Immature natural killer cell (primary cell): ENCODE measurements around the gene PRTFDC1. TPM values are rescaled to one million over a fixed set of nuclear protein-coding genes. Genes with fewer than 3 reads are reported as not detected.
A peak's percentile ranks its signal among the peaks of the same experiment; 100 is the strongest.
"Not testable (repeated sequence)": the region's sequence is repeated elsewhere in the genome, so short reads cannot be mapped to it uniquely, and the experiment has no call there.

ENCODE experiments used
- DNase-seq, 3 donors: peaks; one replicate each; pipeline ENCODE4 v3.0.0; 2022; ENCODE audit warnings: mixed read lengths in 1 of 3
- H3K27ac Mint-ChIP-seq, 6 donors: one replicate each; pipeline ENCODE4 v1.8.0; 2020; ENCODE audit warnings: mixed read lengths in 6 of 6, mild to moderate bottlenecking in 5 of 6, inconsistent platforms in 4 of 6, moderate library complexity in 3 of 6
- H3K27me3 Mint-ChIP-seq, 3 donors: one replicate each; pipeline ENCODE4 v1.8.0; 2020 to 2021; ENCODE audit warnings: low read depth in 3 of 3, mild to moderate bottlenecking in 3 of 3, mixed read lengths in 3 of 3, moderate library complexity in 3 of 3, inconsistent platforms in 1 of 3
- H3K36me3 Mint-ChIP-seq, 3 donors: one replicate each; pipeline ENCODE4 v1.8.0; 2020; ENCODE audit warnings: mixed read lengths in 3 of 3, inconsistent platforms in 2 of 3, mild to moderate bottlenecking in 2 of 3
- H3K4me1 Mint-ChIP-seq, 2 donors: one replicate each; pipeline ENCODE4 v1.8.0; 2020; ENCODE audit warnings: inconsistent platforms in 2 of 2, mild to moderate bottlenecking in 2 of 2, mixed read lengths in 2 of 2, moderate library complexity in 1 of 2
- H3K4me3 Mint-ChIP-seq, 5 donors: one replicate each; pipeline ENCODE4 v1.8.0; 2020; ENCODE audit warnings: mild to moderate bottlenecking in 5 of 5, mixed read lengths in 5 of 5, inconsistent platforms in 3 of 5, moderate library complexity in 3 of 5
- H3K9me3 Mint-ChIP-seq, 6 donors: one replicate each; pipeline ENCODE4 v1.8.0; 2020; ENCODE audit warnings: mild to moderate bottlenecking in 6 of 6, mixed read lengths in 6 of 6, inconsistent platforms in 4 of 6, moderate library complexity in 3 of 6
- polyA plus RNA-seq, 3 donors: library from polyadenylated mRNA; unstranded; fragments of 300-500 nt; fragmentation: Illumina TruSeq; gene quantifications; one replicate each; pipeline ENCODE4 v1.2.3, GENCODE V29; 2021

PRTFDC1 gene
- polyA plus RNA-seq, 3 donors from 2014 or later, result 0.40 to 1.3 TPM; not detected in 1

DNA sequence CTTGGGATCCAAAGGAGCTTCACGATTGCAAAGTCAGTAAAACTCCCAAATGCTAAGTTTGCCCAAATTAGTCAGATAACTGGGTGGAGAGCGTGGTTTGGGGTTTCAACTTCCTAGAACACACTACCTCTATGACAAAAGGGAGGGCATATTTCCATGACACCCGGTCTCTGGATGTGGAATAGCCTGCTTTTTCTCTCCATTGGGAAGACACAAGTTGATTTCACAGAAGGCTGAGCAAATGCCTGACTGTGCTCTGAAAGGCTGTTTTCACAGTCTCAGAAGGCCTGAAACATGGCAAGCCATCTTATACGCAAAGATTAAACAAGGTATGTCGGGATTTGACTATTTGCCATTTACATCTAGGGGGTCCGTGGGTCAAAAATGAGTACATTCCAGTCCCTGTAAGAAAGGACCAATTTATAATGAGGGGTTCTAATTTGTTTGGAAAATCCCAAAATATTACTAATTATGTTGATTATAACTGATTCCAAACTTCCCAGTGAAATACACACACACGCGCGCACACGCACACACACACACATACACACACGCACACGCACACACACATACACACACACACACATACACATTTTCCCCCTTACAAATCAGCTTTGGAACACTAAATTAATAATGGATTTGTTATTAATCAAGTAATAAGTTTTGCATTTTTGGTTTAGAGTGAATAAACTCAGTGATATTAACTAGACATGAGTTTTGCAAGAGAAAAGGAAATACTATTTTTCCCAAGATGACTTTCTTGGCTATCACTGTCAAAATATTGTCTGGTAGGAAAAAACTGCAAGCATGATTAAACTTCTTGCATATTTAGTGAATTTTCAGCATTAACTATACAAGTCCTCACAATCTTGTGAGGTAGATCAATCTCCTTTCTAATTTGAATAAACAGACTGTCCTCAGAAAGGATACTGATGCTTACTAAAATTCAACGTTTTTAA, 105.0 kb downstream of the PRTFDC1 start:
- H3K27ac Mint-ChIP-seq, result no peak overlapping the region
- no peak for DNase-seq
- H3K9me3 Mint-ChIP-seq, result no peaks in the 10 kb centered on the region
- no peaks in the 10 kb centered on the region for H3K4me1 Mint-ChIP-seq
- peaks cover 0 to 3% (median 0%) of the 10 kb centered on the region in 3 donors for H3K36me3 Mint-ChIP-seq
- no peak overlapping the region for H3K4me3 Mint-ChIP-seq
- H3K27me3 Mint-ChIP-seq, result peaks cover 3 to 4% (median 4%) of the 10 kb centered on the region in 3 donors

DNA sequence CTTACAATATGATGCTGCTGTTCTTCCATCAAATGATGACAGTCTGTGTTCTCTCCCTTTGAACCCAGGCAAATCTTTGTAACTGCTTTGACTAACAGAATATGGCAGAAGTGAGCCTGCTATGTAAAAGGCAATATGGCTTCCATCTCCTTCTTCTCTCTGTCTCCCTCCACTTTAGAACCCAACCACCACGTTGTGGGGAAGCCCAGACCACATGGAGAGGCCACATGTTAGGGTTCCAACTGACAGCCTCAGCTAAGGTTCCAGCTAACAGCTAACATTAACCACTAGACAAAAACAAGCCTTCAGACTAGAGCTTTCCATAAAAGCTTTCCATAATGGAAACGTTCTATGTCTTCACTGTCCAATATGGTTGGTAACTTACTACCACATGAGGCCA, 107.7 kb downstream of the PRTFDC1 start:
- Mint-ChIP-seq H3K36me3 (no peaks in the 10 kb centered on the region), H3K27ac (peak overlapping the region in 1 of 6 donors; percentile 43), H3K4me1 (no peaks in the 10 kb centered on the region), H3K27me3 (peaks cover 0 to 4% (median 3%) of the 10 kb centered on the region in 3 donors), H3K9me3 (no peaks in the 10 kb centered on the region), H3K4me3 (no peak overlapping the region)
- no peak for DNase-seq

DNA sequence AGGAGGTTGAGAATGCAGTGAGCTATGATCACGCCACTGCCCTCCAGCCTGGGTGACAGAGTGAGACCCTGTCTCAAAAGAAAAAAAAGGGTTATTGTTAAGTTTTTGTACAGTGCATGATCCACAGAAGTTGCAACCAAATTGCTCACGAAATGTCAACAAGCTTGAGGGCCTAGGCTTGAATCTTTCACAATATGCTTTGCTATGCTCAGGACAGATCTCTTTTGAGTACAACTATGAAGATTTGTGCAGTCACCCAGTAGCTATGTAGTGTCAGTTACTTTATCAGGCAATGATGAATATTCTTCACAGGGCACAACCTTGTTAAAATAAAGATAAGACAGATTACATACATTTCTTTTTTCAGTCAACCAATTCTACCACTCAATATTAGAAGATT, 109.2 kb downstream of the PRTFDC1 start:
- no peak for DNase-seq
- H3K27me3 Mint-ChIP-seq, result peaks cover 0 to 4% (median 2%) of the 10 kb centered on the region in 3 donors

DNA sequence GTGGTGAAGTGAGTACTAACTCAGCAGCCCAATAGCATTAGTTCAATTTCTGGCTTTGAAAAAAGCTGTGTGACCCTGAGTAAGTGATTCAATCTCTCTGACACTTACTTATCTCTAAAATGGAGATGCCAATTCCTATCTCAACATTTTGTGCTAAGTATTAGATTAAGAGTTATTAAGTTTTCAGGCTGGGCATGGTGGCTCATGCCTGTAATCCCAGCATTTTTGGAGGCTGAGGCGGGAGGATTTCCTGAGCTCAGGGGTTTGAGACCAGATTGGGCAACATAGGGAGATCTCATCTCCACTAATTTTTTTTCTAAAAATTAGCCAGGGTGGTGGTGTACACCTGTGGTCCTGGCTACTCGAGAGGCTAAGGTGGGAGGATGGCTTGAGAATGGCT, 109.5 kb downstream of the PRTFDC1 start:
- no peak overlapping the region for H3K4me3 Mint-ChIP-seq
- no peaks in the 10 kb centered on the region for H3K36me3 Mint-ChIP-seq
- H3K9me3 Mint-ChIP-seq, result no peaks in the 10 kb centered on the region
- H3K27ac Mint-ChIP-seq, result no peak overlapping the region
- H3K4me1 Mint-ChIP-seq, result no peaks in the 10 kb centered on the region
- H3K27me3 Mint-ChIP-seq, result peaks cover 0 to 4% (median 0%) of the 10 kb centered on the region in 3 donors
- no peak for DNase-seq

More for the DNA sequence above, 109.2 kb downstream of the PRTFDC1 start:
- no peaks in the 10 kb centered on the region for H3K9me3 Mint-ChIP-seq
- no peaks in the 10 kb centered on the region for H3K36me3 Mint-ChIP-seq
- H3K27ac Mint-ChIP-seq, result no peak overlapping the region
- no peaks in the 10 kb centered on the region for H3K4me1 Mint-ChIP-seq
- no peak overlapping the region for H3K4me3 Mint-ChIP-seq

DNA sequence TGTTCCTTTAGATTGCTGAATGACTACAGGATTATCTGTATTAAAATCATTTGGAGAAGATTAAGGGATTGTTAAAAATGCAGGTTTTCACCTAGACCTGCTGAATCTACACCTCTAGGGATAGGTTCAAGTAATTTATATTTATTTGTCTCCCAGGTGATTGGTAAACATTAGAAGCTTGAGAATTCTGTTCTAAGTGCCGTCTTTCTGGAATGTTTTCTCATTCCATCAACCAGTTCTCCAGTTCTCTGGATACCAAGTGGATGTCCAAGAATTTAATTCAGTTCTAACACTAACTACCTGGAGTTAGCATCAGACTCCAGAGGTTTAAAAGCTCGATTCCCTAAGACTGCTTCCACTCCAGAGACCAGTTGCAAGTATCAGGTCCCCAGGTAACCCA, 110.9 kb downstream of the PRTFDC1 start:
- Mint-ChIP-seq H3K36me3 (no peaks in the 10 kb centered on the region), H3K9me3 (no peaks in the 10 kb centered on the region), H3K4me1 (peaks cover 2 to 4% of the 10 kb centered on the region in 2 donors), H3K27ac (no peak overlapping the region), H3K27me3 (peaks cover 0 to 1% (median 0%) of the 10 kb centered on the region in 3 donors), H3K4me3 (no peak overlapping the region)
- DNase-seq, result no peak

DNA sequence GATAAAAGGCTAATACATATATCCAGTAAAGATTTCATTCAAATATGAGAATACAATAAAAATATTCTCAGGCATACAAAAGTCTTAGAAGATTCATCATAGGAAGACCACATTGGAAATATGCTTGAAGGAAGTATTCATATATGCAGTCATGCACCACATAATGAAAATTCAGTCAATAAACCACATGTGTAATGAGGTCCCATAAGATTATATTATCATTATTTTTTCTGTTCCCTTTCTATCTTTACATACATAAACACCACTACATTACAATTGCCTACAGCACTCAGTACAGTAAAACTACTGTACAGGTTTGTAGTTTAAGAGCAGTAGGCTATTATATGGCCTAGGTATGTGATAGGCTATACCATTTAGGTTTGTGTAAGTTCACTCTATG, 111.6 kb downstream of the PRTFDC1 start:
- Mint-ChIP-seq H3K27ac (no peak overlapping the region), H3K36me3 (no peaks in the 10 kb centered on the region), H3K27me3 (no peaks in the 10 kb centered on the region), H3K4me3 (no peak overlapping the region), H3K4me1 (peaks cover 6 to 11% of the 10 kb centered on the region in 2 donors), H3K9me3 (no peaks in the 10 kb centered on the region)
- no peak for DNase-seq

DNA sequence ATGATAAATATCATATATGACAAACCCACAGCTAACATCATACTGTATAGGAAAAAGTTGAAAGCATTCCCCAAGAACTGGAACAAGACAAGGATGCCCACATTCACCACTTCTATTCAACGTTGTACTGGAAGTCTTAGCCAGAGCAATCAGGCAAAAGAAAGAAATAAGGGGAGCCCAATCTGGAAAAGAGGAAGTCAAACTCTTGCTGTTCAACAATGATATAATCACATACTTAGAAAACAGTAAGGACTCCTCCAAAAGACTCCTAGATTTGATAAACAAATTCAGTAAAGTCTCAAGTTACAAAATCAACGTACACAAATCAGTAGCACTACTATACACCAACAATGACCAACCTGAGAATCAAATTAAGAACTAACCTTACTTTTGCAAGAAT, 114.6 kb downstream of the PRTFDC1 start:
- not testable (repeated sequence) for H3K9me3 Mint-ChIP-seq, H3K4me3 Mint-ChIP-seq, H3K27ac Mint-ChIP-seq, DNase-seq, H3K27me3 Mint-ChIP-seq, H3K36me3 Mint-ChIP-seq
- H3K4me1 Mint-ChIP-seq, result peaks cover 6 to 11% of the 10 kb centered on the region in 2 donors

DNA sequence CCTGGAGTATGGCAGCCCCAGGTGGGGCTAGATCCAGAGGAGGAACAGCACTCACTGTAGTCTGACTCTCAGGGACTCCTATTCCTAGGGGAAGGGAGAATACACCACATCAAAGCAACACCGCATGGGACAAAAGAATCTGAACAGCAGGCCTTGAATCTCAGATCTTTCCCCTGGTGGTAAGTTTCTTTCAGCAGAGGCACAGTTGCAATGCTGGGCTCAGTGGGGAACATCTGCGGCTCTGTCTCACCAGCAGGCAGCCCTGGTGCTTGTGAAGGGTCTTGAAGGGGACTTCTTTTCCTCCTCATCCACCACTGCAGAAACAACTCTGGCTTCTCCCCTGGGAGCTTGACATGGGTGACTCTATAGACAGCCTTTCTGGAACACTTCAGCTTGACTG, 117.5 kb downstream of the PRTFDC1 start:
- DNase-seq, result no peak
- Mint-ChIP-seq H3K27me3 (peaks cover 0 to 4% (median 4%) of the 10 kb centered on the region in 3 donors), H3K9me3 (peaks cover 0 to 1% (median 0%) of the 10 kb centered on the region in 6 donors), H3K4me3 (no peak overlapping the region), H3K4me1 (peaks cover 6 to 11% of the 10 kb centered on the region in 2 donors), H3K27ac (no peak overlapping the region), H3K36me3 (no peaks in the 10 kb centered on the region)

DNA sequence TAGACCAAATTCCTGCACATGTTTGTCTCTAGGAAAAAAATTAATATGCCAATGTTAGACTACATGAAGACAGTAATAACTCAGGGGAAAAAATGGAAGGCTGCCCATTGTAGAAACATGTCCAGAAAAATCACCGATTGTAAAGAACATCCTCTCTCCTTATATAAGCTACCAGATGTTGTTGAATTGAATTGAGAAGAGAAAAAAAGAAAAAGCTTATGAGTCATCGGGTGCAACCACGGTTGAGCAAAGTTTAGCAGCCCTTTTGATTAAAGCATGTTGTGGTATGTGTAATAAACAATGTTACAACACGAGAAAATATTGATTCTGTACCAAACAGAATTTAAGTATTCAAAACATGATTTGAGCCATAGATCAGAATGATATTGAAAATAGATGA, 126.4 kb downstream of the PRTFDC1 start:
- peaks cover 0 to 3% (median 2%) of the 10 kb centered on the region in 3 donors for H3K27me3 Mint-ChIP-seq
- DNase-seq, result no peak
- no peaks in the 10 kb centered on the region for H3K9me3 Mint-ChIP-seq
- peak overlapping the region in 1 of 5 donors; percentile 50 for H3K4me3 Mint-ChIP-seq
- no peaks in the 10 kb centered on the region for H3K4me1 Mint-ChIP-seq
- peaks cover 0 to 3% (median 0%) of the 10 kb centered on the region in 3 donors for H3K36me3 Mint-ChIP-seq
- no peak overlapping the region for H3K27ac Mint-ChIP-seq

DNA sequence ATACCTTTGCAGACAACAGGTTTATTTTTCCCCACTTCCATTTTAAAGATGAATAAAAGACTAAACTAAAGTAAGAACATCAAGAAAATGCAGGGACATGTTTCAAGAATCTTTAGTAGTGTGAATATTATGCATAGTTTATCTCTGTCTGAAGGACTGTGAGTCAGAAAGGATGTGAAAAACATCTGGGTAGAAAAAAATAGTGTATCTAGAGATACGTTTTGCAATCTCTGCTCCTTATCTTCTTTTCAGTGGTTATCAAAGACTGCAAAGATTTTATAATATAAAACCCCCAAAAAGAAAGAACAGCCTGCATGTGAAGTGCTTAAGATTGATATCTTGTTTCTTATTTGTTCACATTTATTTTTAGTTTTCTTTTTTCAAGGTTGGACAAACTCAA, 126.9 kb downstream of the PRTFDC1 start:
- no peak for DNase-seq
- no peak overlapping the region for H3K27ac Mint-ChIP-seq
- H3K27me3 Mint-ChIP-seq, result peaks cover 0 to 2% (median 0%) of the 10 kb centered on the region in 3 donors
- no peak overlapping the region for H3K4me3 Mint-ChIP-seq
- peaks cover 0 to 3% (median 0%) of the 10 kb centered on the region in 3 donors for H3K36me3 Mint-ChIP-seq
- H3K9me3 Mint-ChIP-seq, result no peaks in the 10 kb centered on the region
- H3K4me1 Mint-ChIP-seq, result no peaks in the 10 kb centered on the region

DNA sequence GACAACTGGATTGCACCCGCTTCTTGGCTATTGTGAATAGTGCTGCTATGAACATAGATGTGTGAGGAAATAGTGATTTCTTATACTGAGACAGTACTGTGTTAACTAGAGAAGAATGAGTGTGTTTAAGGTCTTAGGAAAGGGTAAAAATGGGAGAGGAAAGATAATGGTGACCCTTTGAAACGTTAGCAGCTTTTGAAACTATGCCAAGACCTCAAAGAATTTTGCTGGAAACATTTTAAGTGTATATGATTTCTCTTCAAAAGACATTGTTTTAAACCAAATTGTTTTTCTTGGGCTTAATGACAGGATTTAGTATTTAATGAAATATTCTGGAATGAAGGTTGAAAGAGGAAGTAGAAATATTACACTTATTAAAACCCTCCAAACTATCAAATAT, 127.9 kb downstream of the PRTFDC1 start:
- no peak overlapping the region for H3K27ac Mint-ChIP-seq
- H3K4me1 Mint-ChIP-seq, result no peaks in the 10 kb centered on the region
- peaks cover 0 to 2% (median 0%) of the 10 kb centered on the region in 3 donors for H3K27me3 Mint-ChIP-seq

DNA sequence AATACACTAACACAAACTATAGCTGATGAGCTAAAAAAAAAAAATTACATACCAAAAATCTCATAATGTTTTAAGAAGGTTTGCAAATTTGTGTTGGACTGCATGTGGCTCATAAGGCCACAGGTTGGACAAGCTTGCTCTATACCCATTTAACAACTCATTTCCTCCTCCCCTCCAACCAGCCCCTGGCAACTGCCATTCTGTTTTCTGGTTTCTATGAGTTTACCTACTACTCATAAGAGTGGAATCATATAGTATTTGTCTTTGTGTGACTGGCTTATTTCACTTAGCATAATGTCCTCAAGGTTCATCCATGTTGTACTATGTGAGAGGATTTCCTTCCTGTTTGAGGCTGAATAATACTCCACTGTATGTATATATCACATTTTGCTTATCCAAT, 128.3 kb downstream of the PRTFDC1 start:
- Mint-ChIP-seq H3K27me3 (peaks cover 0 to 2% (median 0%) of the 10 kb centered on the region in 3 donors), H3K4me1 (no peaks in the 10 kb centered on the region), H3K4me3 (no peak overlapping the region), H3K27ac (no peak overlapping the region), H3K9me3 (no peaks in the 10 kb centered on the region), H3K36me3 (peaks cover 0 to 3% (median 0%) of the 10 kb centered on the region in 3 donors)
- no peak for DNase-seq

More for the DNA sequence above, 127.9 kb downstream of the PRTFDC1 start:
- Mint-ChIP-seq H3K36me3 (peaks cover 0 to 3% (median 0%) of the 10 kb centered on the region in 3 donors), H3K4me3 (no peak overlapping the region), H3K9me3 (no peaks in the 10 kb centered on the region)
- DNase-seq, result no peak

DNA sequence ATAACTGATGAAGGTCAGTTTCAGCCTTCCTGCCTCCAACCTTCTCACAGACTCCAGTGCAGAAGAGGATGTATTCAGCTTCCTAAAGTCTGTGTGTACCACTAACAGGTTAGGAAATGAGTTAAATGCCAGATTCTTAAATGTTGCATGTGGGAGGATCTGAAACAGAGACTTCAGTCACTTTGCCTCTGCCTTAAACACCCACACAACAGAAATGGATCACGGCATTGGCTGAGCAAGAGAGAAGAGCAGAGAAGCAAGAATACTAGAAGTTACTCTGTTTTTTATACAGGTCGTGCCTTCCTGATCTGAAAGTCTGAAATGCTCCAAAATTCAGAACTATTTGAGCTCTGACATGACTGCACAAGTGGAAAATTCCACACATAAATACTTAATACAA, 129.8 kb downstream of the PRTFDC1 start:
- no peaks in the 10 kb centered on the region for H3K4me1 Mint-ChIP-seq
- no peaks in the 10 kb centered on the region for H3K27me3 Mint-ChIP-seq
- no peak overlapping the region for H3K27ac Mint-ChIP-seq
- H3K36me3 Mint-ChIP-seq, result no peaks in the 10 kb centered on the region
- no peak overlapping the region for H3K4me3 Mint-ChIP-seq
- H3K9me3 Mint-ChIP-seq, result no peaks in the 10 kb centered on the region
- no peak for DNase-seq

DNA sequence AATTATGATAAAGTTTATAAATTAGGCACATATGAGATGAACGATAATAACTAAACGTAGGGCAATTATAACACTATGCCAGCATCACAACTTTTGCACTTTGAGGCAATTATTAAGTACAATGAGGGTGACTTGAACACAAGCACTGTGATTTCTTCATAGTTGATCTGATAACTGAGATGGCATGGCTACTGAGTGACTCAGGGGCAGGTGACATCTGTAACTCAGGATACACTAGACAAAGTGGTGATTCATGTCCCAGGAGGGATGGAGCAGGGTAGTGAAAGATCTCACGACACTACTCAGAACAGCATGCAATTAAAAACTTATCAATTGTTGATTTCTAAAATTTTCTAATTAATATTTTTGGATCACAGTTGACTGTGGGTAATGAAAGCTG, 130.4 kb downstream of the PRTFDC1 start:
- H3K4me1 Mint-ChIP-seq, result no peaks in the 10 kb centered on the region
- H3K27ac Mint-ChIP-seq, result no peak overlapping the region
- no peaks in the 10 kb centered on the region for H3K27me3 Mint-ChIP-seq
- no peaks in the 10 kb centered on the region for H3K36me3 Mint-ChIP-seq
- no peak for DNase-seq
- H3K9me3 Mint-ChIP-seq, result no peaks in the 10 kb centered on the region
- H3K4me3 Mint-ChIP-seq, result no peak overlapping the region
